Upper lobe of right lung (tissue), 1 donor: ENCODE data around the gene KCNQ1OT1. TPM values are rescaled to one million over a fixed set of nuclear protein-coding genes. Genes with fewer than 3 reads are reported as not detected.
A peak's percentile ranks its signal among the peaks of the same experiment; 100 is the strongest.

Experiments used
- ATAC-seq: fragments of 200-7000 bp; cut with Tn5 transposase; one replicate; pipeline ENCODE4 v1.9.1; 2020; ENCODE audit warnings: mild to moderate bottlenecking, moderate library complexity
- DNase-seq: peaks from one replicate; pipeline ENCODE4 v3.0.0-alpha.2; 2020
- H3K27ac ChIP-seq: fragments of 200-600 bp; one replicate; pipeline ENCODE4 v1.8.0; 2022
- H3K27me3 ChIP-seq: fragments of 200-600 bp; one replicate; pipeline ENCODE4 v1.8.0; 2022; ENCODE audit warnings: mild to moderate bottlenecking
- H3K36me3 ChIP-seq: fragments of 200-600 bp; one replicate; pipeline ENCODE4 v1.8.0; 2022
- H3K4me1 ChIP-seq: fragments of 200-600 bp; one replicate; pipeline ENCODE4 v1.8.0; 2022
- H3K4me3 ChIP-seq: fragments of 200-600 bp; one replicate; pipeline ENCODE4 v1.8.0; 2022; ENCODE audit warnings: mild to moderate bottlenecking
- H3K9me3 ChIP-seq: fragments of 200-600 bp; one replicate; pipeline ENCODE4 v1.8.0; 2022
- CTCF ChIP-seq: fragments of 200-600 bp; IDR thresholded peaks from one replicate; pipeline ENCODE4 v1.8.0; 2022; ENCODE audit warnings: antibody characterized with exemption
- intact Hi-C: fragments of 100-400 bp; cut with DNase I; formaldehyde crosslinking; loops from one replicate; pipeline ENCODE4 v1.11.0; 2022
- total RNA-seq: library from RNA; stranded (reverse); fragmentation: NEBNext Ultra II Directional; extraction: Animal tissue kit (Norgen Biotek cat#: 25700); gene quantifications from one replicate; pipeline ENCODE4 v1.2.1, GENCODE V29; 2021
- donor health status: DM: no; HTN: yes; CAD: no; lungs with severe emphysema.

The KCNQ1OT1 gene
- total RNA-seq, 1 donor from 2014 or later: 2.0 TPM

GRCh38 chr11:2558397-2558796, 141.4 kb downstream of the KCNQ1OT1 start:
- DNase-seq: peak; percentile 52
- Histone ChIP-seq H3K4me1 (no peaks in the 10 kb centered on the region), H3K27me3 (no peaks in the 10 kb centered on the region), H3K36me3 (no peaks in the 10 kb centered on the region), H3K4me3 (no peak overlapping the region), H3K9me3 (no peaks in the 10 kb centered on the region), H3K27ac (no peak overlapping the region)
- TF ChIP-seq CTCF: no peak
- intact Hi-C loops: no loop called here
- ATAC-seq: no peak

Other genes with a start within 250 kb of the KCNQ1OT1 start
- gene CDKN1C, start 185.8 kb upstream of the KCNQ1OT1 start, total RNA-seq: 42.1 TPM
- gene PHLDA2, start 229.4 kb upstream of the KCNQ1OT1 start, total RNA-seq: 15.5 TPM